Endothelial cell of umbilical vein (primary cell): ENCODE results near the gene AOC2.

Source experiments
- CTCF ChIP-seq, 2 donors: IDR thresholded peaks; 1 replicate in 1 of 2; 2 replicates in 1 of 2; pipeline ENCODE4 v1.5.1; 2011; ENCODE audit warnings: low read length in 2 of 2, mild to moderate bottlenecking in 2 of 2, moderate library complexity in 2 of 2, control low read depth in 1 of 2, inconsistent platforms in 1 of 2, low read depth in 1 of 2; ENCODE audit not compliant: insufficient read depth in 1 of 2; ENCODE audit errors: extremely low read depth in 1 of 2
- EZH2 ChIP-seq: IDR thresholded peaks from 2 replicates; pipeline ENCODE4 v1.6.1; 2012; ENCODE audit warnings: borderline replicate concordance, low read depth, mild to moderate bottlenecking, moderate library complexity, low read length, inconsistent platforms; ENCODE audit not compliant: severe bottlenecking
- FOS ChIP-seq: IDR thresholded peaks from 2 replicates; pipeline ENCODE4 v1.6.1; 2011; ENCODE audit warnings: mild to moderate bottlenecking, low read length, moderate library complexity, borderline replicate concordance; ENCODE audit not compliant: insufficient read depth
- GATA2 ChIP-seq: IDR thresholded peaks from 2 replicates; pipeline ENCODE4 v1.7.0; 2011; ENCODE audit warnings: low read depth, mild to moderate bottlenecking, moderate library complexity, mixed read lengths, low read length; ENCODE audit not compliant: insufficient read length, insufficient read depth
- JUN ChIP-seq: IDR thresholded peaks from 2 replicates; pipeline ENCODE4 v1.6.1; 2011; ENCODE audit warnings: borderline replicate concordance, low read depth; ENCODE audit not compliant: insufficient read length, insufficient read depth
- MAX ChIP-seq: IDR thresholded peaks from 2 replicates; pipeline ENCODE4 v1.6.1; 2011; ENCODE audit not compliant: insufficient read depth, insufficient read length
- MYC ChIP-seq: IDR thresholded peaks from one replicate; pipeline ENCODE4 v1.6.1; 2011; ENCODE audit warnings: mild to moderate bottlenecking, low read depth, low read length
- POLR2A ChIP-seq: IDR thresholded peaks from 2 replicates; pipeline ENCODE4 v1.6.1; 2012; ENCODE audit warnings: low read depth, mild to moderate bottlenecking, control low read depth, low read length
- POLR2AphosphoS5 ChIP-seq: IDR thresholded peaks from 2 replicates; pipeline ENCODE4 v1.6.1; 2012; ENCODE audit warnings: low read depth, mild to moderate bottlenecking, control low read depth, low read length, moderate library complexity; ENCODE audit not compliant: insufficient read depth

GRCh38 chr17:42865638-42866094 is 21.3 kb downstream of the AOC2 start:
- TF ChIP-seq CTCF (IDR thresholded peaks at IDR 0.05; ENCODE audit: extremely low read depth in 1 of 2, insufficient read depth in 1 of 2, low read depth in 1 of 2, low read length in 2 of 2) (no peak), POLR2AphosphoS5 (no peak), POLR2A (no peak), EZH2 (no peak), JUN (no peak), MYC (no peak), GATA2 (no peak), MAX (no peak), FOS (no peak)
